Endodermal cell (in vitro differentiated cells): ENCODE data around the gene PCDHA5. TPM values are rescaled to one million over a fixed set of nuclear protein-coding genes. Genes with fewer than 3 reads are reported as not detected.
"Not testable (repeated sequence)": the region's sequence is repeated elsewhere in the genome, so short reads cannot be mapped to it uniquely, and the experiment has no call there.

ENCODE experiments used
- DNase-seq: peaks from one replicate; pipeline ENCODE4 v3.0.0-alpha.2; 2017
- H3K27ac ChIP-seq: 2 replicates; pipeline ENCODE4 v1.5.1; 2013; ENCODE audit warnings: mild to moderate bottlenecking, low read depth, low read length, moderate library complexity
- H3K27me3 ChIP-seq: 2 replicates; pipeline ENCODE4 v1.6.1; 2013; ENCODE audit warnings: mild to moderate bottlenecking, low read length, moderate library complexity; ENCODE audit not compliant: insufficient read depth, control insufficient read depth, poor library complexity, severe bottlenecking
- H3K36me3 ChIP-seq: 2 replicates; pipeline ENCODE4 v1.7.0; 2013; ENCODE audit warnings: mild to moderate bottlenecking, low read length, moderate library complexity; ENCODE audit not compliant: control insufficient read depth, insufficient read depth
- H3K4me1 ChIP-seq: one replicate; pipeline ENCODE4 v1.7.0; 2013; ENCODE audit warnings: low read length; ENCODE audit not compliant: control insufficient read depth, insufficient read depth
- H3K4me3 ChIP-seq: 2 replicates; pipeline ENCODE4 v1.5.1; 2013; ENCODE audit warnings: mild to moderate bottlenecking, low read length, moderate library complexity
- H3K9ac ChIP-seq: 2 replicates; pipeline ENCODE4 v1.6.1; 2013; ENCODE audit warnings: mild to moderate bottlenecking, low read length, moderate library complexity; ENCODE audit not compliant: poor library complexity, severe bottlenecking; ENCODE audit errors: extremely low read depth
- H3K9me3 ChIP-seq: 2 replicates; pipeline ENCODE4 v1.6.1; 2013; ENCODE audit warnings: mild to moderate bottlenecking, low read length, moderate library complexity; ENCODE audit not compliant: control insufficient read depth
- H3K27ac Mint-ChIP-seq: 2 replicates; pipeline ENCODE4 v1.8.0; 2020; ENCODE audit warnings: mixed read lengths
- H3K27me3 Mint-ChIP-seq: 2 replicates; pipeline ENCODE4 v1.8.0; 2021; ENCODE audit warnings: mild to moderate bottlenecking, mixed read lengths; ENCODE audit not compliant: insufficient read depth
- H3K36me3 Mint-ChIP-seq: 2 replicates; pipeline ENCODE4 v1.8.0; 2020; ENCODE audit warnings: low read depth, mixed read lengths
- H3K4me1 Mint-ChIP-seq: 2 replicates; pipeline ENCODE4 v1.8.0; 2020; ENCODE audit warnings: mixed read lengths
- H3K4me3 Mint-ChIP-seq: 2 replicates; pipeline ENCODE4 v1.8.0; 2020; ENCODE audit warnings: mild to moderate bottlenecking, moderate library complexity, mixed read lengths
- H3K9me3 Mint-ChIP-seq: 2 replicates; pipeline ENCODE4 v1.8.0; 2020; ENCODE audit warnings: mild to moderate bottlenecking, mixed read lengths
- CTCF ChIP-seq: fragments of 200-600 bp; sonication (generic); conservative IDR thresholded peaks from 2 replicates; pipeline ENCODE4 v1.5.0; 2021; ENCODE audit warnings: antibody characterized with exemption, mild to moderate bottlenecking
- WGBS, 2 experiments: methylation state at CpG; one replicate each; pipeline versions ENCODE4 v1.1.5 to v1.1.7; 2013; ENCODE audit warnings: missing lambda C conversion rate in 2 of 2, mixed read lengths in 1 of 2; ENCODE audit not compliant: insufficient coverage in 1 of 2, insufficient read length in 1 of 2; 5-methylcytosine and 5-hydroxymethylcytosine counted together
- total RNA-seq, 2 donors: library from RNA; stranded (reverse); fragmentation: NEBNext Ultra II Directional in 1 of 2; extraction: Animal tissue kit (Norgen Biotek cat#: 25700) in 1 of 2; gene quantifications; 2 replicates in 1 of 2; 3 replicates in 1 of 2; pipeline ENCODE4 v1.2.1, GENCODE V29; 2021

Gene PCDHA5
- total RNA-seq, 2 donors from 2014 or later = 1.8 to 1.9 TPM

GRCh38 chr5:140827704-140828361 is 6.4 kb downstream of the PCDHA5 start, which contains the start of gene PCDHA6:
PCDHA6 (plus strand) TSS chr5:140827960; CDS start chr5:140828092, 132 bp downstream.
- no peaks in the 10 kb centered on the region for H3K4me1 ChIP-seq
- Mint-ChIP-seq H3K27me3 (no peaks in the 10 kb centered on the region), H3K36me3 (peaks cover 25% of the 10 kb centered on the region), H3K4me3 (peak within 1 kb of the TSS; percentile 80), H3K4me1 (peaks cover 7% of the 10 kb centered on the region), H3K27ac (peak within 1 kb of the TSS; percentile 89), H3K9me3 (peaks cover 11% of the 10 kb centered on the region)
- no peak for DNase-seq
- H3K27me3 ChIP-seq = no peaks in the 10 kb centered on the region
- H3K27ac ChIP-seq = no peak within 1 kb of the TSS
- H3K4me3 ChIP-seq = no peak within 1 kb of the TSS
- no peaks in the 10 kb centered on the region for H3K36me3 ChIP-seq
- 93 to 94% methylated on average over 15 to 27 of the region's 27 CpGs for WGBS, 2 experiments
- H3K9me3 ChIP-seq = no peaks in the 10 kb centered on the region
- peak; percentile 76 for TF ChIP-seq CTCF
- H3K9ac ChIP-seq = no peak within 1 kb of the TSS

GRCh38 chr5:140828362-140828737 is 6.9 kb downstream of the PCDHA5 start:
- WGBS, 2 experiments = 96 to 97% methylated on average over 12 to 18 of the region's 18 CpGs
- TF ChIP-seq CTCF = peak; percentile 54
- Mint-ChIP-seq H3K4me3 (peak overlapping the region; percentile 80), H3K9me3 (peaks cover 11% of the 10 kb centered on the region), H3K36me3 (peaks cover 20% of the 10 kb centered on the region), H3K4me1 (peaks cover 10% of the 10 kb centered on the region), H3K27me3 (no peaks in the 10 kb centered on the region), H3K27ac (peak overlapping the region; percentile 89)
- no peak for DNase-seq
- no peaks in the 10 kb centered on the region for H3K4me1 ChIP-seq
- H3K9me3 ChIP-seq = no peaks in the 10 kb centered on the region
- no peak overlapping the region for H3K9ac ChIP-seq
- H3K27ac ChIP-seq = no peak overlapping the region
- H3K27me3 ChIP-seq = no peaks in the 10 kb centered on the region
- H3K4me3 ChIP-seq = no peak overlapping the region
- H3K36me3 ChIP-seq = no peaks in the 10 kb centered on the region

GRCh38 chr5:140829511-140830501 is 8.4 kb downstream of the PCDHA5 start:
- not testable (repeated sequence) for H3K4me1 ChIP-seq, H3K27me3 Mint-ChIP-seq, H3K4me3 Mint-ChIP-seq, H3K36me3 ChIP-seq, DNase-seq, H3K27ac Mint-ChIP-seq, H3K27me3 ChIP-seq, H3K27ac ChIP-seq, H3K9me3 ChIP-seq, H3K4me3 ChIP-seq, H3K9ac ChIP-seq
- Mint-ChIP-seq H3K9me3 (peaks cover 12% of the 10 kb centered on the region), H3K4me1 (peaks cover 11% of the 10 kb centered on the region), H3K36me3 (peaks cover 15% of the 10 kb centered on the region)
- 95 to 99% methylated on average over 63 to 105 of the region's 106 CpGs for WGBS, 2 experiments
